Inferior parietal cortex (tissue), 1 donor: ENCODE results near the gene ZBTB49.

Source experiments
- DNase-seq: peaks from one replicate; pipeline ENCODE4 v3.0.0-alpha.2; 2016; ENCODE audit errors: extremely low spot score

The ZBTB49 gene

DNA sequence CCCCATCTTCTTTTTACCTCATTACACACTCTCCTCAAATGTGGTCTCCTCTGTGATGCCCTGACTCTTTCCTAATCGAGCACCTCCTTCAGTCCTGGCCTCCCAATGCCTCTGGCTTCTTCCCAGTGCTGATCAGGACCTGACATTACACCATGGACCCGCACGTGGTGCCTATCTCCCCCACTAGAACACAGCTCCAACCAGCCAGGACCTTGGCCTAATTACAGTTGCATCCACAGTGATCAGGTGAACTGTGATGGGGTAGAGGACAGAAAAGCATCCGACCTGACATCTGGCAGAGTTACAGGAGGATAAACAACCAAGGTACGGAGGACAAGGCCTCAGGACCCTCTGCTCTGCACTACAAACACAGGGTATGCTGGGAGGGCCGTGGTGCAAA is 12.5 kb upstream of the ZBTB49 start:
- DNase-seq: no peak

DNA sequence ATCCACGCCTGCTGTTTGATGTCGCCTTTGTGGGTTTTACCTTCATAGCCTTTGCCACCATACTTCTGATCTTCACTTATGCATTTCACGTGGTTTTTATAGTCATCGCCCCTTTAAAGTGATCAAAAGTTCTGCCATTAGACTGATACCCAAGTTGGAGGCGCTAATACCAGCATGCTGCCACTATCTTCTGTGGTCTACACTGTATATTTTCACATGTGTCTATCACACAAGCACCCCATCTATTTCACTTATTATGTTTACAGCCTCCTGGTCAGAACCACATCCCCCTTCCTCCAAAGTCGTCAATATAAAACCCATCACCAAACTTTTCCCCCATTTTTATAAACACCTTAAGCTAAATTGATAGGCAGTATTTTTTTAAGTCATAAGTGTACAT is 8.3 kb upstream of the ZBTB49 start:
- DNase-seq: no peak

GRCh38 chr4:4284827-4285618 is 5.0 kb upstream of the ZBTB49 start:
- DNase-seq: no peak

- no peak for DNase-seq
Measured at GRCh38 chr4:4288098-4288497, 2.0 kb upstream of the ZBTB49 start.

DNA sequence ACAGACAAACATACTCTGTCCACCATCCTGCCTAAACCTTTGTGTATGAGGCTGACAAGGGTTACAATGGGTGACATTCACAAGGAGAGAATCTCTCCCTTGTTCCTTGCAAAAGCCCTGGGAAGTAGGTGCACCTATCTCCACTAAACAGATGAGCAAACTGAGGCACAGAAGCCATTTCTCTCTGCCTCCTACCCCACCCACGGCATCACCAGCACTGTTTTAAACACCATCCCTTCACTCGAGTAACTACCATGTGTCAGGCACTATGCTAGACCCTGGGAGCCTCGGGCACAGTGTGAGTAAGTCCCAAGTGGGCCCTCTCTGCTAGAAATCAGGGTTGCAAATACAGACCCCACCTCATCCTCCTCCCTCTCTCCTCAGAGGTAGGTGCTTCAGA is 996 bp upstream of the ZBTB49 start:
- no peak for DNase-seq

DNA sequence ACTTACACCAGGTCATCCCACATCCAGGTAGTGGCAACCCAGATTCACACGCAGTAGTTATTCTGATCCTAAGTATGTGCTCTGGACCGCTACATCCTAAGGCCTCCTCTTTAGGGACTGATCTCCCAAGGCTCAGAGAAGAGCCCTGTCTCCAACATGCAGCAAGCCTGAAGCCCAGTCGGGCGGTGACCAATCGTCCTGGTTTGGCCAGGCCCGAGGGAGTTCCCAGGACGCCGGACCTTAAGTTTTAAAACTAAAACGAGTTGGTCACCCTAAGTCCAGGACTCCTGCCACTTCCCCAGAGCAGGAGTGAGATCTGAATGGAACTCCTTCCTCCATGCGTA is 482 bp upstream of the ZBTB49 start:
- no peak for DNase-seq

DNA sequence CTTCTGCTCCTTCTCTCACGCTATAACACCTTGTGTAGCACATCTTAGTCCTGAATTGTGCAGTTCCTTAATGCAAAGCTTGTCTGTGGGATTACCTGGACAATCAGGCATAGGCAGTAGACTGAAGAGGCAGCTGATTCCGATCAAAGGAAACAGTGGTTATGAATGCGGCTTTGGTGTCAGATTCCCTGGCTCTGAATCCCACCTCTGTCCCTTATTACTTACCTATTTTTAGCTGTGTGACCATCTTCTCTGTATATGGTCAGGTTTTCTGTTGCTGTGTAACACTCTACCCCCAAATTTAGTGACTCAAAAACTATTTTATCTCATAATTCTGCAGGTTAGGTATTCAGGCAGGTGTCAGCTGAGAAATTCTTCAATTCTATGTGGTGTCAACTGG is 3.2 kb downstream of the ZBTB49 start:
- DNase-seq: no peak

- no peak for DNase-seq
Measured at GRCh38 chr4:4296283-4296846, 6.3 kb downstream of the ZBTB49 start.

DNA sequence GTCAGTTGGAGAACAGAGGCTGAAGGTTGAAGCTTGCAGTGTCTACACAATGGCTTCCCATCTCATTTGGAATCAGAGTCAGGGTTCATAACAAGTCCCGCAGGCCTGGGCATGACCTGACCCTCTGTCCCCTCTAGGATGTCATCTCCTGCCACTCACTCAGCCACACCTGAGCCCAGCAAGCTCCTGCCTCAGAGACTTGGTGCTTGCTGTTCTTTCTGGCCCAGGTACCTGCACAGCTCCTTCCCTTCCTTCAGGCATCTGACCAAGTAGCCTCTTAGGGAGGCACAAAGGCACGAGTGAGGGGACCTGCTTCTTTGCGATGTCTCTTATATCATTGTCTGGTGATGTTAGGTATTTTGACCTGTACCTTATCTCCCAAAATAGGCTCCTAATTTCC is 9.0 kb downstream of the ZBTB49 start:
- no peak for DNase-seq

DNA sequence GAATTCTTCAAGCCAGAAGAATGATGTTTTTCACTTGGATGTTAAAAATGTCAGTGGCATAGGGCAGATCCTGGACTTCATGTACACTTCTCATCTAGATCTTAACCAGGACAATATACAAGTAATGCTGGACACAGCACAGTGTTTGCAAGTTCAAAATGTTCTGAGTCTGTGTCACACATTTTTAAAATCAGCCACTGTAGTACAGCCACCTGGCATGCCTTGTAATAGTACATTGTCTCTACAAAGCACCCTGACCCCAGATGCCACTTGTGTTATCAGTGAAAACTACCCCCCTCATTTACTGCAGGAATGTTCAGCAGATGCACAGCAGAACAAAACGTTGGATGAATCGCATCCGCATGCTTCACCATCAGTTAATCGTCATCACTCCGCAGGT is 11.9 kb downstream of the ZBTB49 start:
- DNase-seq: no peak

DNA sequence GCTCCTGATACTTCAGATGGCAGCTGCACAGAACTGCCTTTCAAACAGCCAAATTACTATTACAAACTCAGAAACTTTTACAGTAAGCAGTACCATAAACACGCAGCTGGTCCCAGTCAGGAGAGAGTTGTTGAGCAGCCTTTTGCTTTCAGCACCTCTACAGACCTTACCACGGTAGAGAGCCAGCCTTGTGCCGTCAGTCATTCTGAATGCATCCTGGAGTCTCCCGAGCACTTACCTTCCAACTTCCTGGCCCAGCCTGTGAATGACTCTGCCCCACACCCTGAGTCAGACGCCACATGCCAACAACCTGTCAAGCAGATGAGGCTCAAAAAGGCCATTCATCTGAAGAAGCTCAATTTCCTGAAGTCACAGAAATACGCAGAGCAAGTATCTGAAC is 12.4 kb downstream of the ZBTB49 start:
- no peak for DNase-seq

DNA sequence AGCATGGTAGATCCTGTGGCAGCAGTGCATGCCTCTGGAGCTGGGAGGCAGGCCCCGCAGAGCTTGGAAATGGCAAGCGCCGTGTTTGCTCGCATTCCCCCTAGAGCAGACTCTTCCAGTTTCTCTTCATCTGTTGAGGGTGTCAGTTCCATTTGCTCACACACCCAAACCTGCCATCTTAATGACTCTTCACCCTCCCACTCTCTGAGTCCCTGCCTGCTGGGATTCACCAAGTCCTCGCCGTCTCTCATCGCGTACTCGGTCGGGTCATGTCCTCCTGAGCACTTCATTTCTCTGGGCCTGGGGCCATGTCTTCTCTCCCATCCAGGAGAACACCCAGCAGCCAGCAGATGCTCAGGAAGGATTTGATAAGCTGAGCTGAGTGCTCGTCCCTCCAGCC is 16.9 kb downstream of the ZBTB49 start:
- DNase-seq: no peak

DNA sequence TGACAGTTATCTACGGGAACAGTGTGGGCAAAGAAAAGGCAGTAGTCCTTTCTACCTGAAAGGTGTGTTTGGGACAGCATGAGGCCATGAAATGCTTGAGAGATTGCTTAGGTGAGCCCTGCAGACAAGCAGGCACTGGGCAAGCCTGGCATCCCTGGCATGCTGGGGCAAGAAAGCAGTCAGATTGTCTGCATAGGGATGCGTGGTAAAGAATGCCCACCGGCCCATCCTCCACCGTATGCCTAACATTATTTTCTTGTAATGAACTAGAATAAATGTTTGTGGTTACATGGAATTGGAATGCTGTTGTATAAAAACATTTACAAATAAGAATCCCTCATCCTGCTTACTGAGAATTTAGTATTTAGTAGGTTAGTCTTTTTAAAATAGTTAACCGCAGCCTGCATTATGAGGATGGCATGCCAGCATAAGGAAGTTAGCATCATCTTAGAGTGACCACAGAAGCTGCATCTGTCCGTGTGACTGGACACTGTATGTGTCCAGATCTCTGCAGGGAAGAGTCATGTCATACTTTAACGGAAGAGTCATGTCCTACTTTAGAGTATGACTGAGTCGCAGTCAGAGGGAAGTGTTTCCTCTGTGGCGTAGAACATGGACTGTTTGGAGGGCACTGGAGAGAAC is 18.9 kb downstream of the ZBTB49 start:
- DNase-seq: no peak

DNA sequence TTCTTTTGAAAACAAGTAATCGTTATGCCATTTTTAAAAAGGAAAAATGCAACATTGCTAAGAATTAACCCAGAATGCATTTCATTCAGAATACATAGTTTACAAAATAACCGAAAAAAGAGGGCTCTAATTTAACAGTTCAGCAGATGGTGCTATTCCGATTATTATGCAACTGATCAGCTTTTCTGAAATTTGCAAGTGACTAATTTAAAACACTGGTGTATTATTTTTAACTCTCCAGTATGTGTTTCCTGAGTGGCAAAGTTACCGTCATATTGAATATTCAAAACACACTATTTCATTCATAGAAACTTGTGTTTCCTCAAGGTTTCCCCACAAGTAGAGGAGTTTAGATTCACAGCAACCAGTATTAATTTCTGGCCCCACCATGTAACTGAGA is 21.1 kb downstream of the ZBTB49 start:
- DNase-seq: no peak

DNA sequence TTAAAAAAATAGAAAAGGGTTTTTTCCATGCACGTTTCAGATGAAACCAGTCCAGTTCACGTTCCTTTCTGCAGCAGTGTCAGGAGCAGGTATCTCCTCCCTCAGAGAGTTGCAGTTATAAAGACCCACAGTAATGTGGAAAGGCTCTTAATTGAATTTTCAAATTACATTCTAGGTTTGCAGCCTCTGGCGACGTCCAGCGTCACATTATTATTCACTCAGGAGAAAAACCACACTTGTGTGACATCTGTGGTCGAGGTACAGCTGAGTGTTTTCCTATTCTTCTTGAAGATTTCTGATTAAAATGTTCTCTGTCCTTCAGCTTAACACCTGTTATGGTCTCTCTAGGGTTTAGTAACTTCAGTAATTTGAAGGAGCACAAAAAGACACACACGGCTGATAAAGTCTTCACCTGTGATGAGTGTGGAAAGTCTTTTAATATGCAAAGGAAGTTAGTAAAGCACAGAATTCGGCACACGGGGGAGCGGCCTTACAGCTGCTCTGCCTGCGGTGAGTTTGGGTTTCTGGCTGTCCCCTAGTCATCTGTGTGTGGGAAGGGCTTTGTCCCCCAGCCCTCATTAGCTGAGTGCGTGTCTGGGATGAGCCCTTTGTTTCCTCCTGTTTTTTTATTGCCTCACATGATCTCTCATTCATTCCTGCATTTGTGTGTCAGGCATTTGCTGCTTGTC is 25.6 kb downstream of the ZBTB49 start:
- no peak for DNase-seq

DNA sequence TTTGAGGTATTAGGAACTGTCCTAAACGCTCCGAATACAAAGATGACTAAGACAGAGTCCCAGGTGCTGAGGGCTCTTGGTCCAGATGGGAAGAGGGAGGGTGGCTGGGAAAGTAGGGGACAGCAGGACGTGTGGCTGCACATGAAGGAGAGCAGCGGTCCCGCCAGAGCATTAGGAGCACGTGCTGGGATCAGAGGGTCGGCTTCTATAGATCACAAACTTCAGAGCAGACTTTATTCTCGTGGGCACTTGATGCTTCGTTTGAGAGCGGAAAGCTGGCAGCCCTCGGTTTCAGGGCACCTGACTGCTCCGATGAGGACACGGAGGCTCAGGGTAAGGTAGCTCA is 26.1 kb downstream of the ZBTB49 start:
- DNase-seq: no peak

GRCh38 chr4:4317496-4318232 is 27.6 kb downstream of the ZBTB49 start:
- no peak for DNase-seq

GRCh38 chr4:4320528-4320927 is 30.5 kb downstream of the ZBTB49 start:
- no peak for DNase-seq

DNA sequence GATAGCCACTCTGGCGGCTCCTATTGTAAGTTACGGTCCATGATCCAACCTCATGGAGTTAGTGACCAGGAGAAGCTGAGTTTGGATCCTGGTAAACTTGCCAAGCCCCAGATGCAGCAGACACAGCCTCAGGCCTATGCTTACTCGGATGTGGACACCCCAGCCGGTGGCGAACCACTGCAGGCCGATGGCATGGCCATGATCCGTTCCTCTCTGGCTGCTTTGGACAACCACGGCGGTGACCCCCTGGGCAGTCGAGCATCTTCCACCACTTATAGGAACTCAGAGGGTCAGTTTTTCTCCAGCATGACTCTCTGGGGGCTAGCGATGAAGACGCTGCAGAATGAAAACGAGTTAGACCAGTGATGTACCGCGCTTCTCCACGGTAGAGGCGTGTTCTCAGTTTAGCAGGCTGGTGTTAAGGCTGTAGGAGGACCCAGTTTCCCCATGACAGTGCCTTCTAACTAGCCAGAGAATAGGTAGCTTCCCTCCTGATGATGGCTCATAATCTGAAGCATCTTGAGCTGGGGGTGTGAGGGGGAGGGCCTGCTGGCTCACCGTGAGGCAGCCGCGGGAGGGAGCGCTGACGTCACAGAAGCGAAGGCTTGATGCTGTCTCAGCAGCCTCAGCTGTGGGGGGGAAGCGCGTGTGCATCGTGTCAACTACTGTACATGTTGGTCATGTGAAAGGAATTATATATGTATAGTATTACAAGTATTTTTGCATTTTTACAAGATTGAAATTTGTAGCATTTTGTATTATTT is 31.1 kb downstream of the ZBTB49 start:
- no peak for DNase-seq

GRCh38 chr4:4321951-4322688 is 32.1 kb downstream of the ZBTB49 start:
- no peak for DNase-seq
